ENCODE results near the gene CEMP1. TPM values are rescaled to one million over a fixed set of nuclear protein-coding genes. Genes with fewer than 3 reads are reported as not detected.
"Not testable (repeated sequence)": the region's sequence is repeated elsewhere in the genome, so short reads cannot be mapped to it uniquely, and the experiment has no call there.

CEMP1 gene
- total RNA-seq, 1 experiment from 2014 or later, result not detected

DNA sequence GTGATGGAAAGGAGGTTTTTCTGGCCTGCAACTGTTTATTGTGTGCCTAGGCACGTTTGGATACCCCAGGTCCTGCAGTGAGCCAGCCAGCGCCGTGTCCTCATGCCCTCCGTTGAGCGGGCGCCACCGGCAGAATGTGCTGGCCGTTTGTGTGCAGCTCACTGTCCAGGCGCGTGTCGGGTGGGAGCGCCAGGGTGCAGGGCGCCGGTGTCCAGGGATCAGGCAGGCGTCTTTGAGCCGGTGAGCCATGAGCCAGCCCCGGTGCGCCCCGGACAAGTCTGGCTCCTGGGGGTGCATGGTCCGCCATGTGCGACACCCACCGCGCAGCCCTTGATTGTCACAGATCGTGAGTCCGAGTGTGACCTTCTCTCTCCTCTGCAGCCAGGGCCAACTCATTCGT lies 45.8 kb upstream of the CEMP1 start:
- not testable (repeated sequence) for H3K79me2 ChIP-seq (ENCODE audit: insufficient read depth, low read length); H3K9me3 ChIP-seq (ENCODE audit: control insufficient read depth, low read depth, low read length); H3K27me3 ChIP-seq (ENCODE audit: insufficient read depth, low read length); H3K27ac Mint-ChIP-seq; H3K4me1 ChIP-seq (ENCODE audit: insufficient read depth, low read length); H3T11ph ChIP-seq (ENCODE audit: low read length); H2AK5ac ChIP-seq (ENCODE audit: insufficient read length, low read length); H3K14ac ChIP-seq (ENCODE audit: insufficient read depth, low read length); H3K56ac ChIP-seq (ENCODE audit: insufficient read length, low read depth, low read length); H3K4me2 ChIP-seq (ENCODE audit: insufficient read depth, insufficient read length, low read length); H3K23me2 ChIP-seq (ENCODE audit: insufficient read length, low read depth, low read length, poor library complexity, severe bottlenecking); H2BK15ac ChIP-seq (ENCODE audit: low read depth, low read length); H4K8ac ChIP-seq (replicated peaks; ENCODE audit: insufficient read length, low read depth, low read length); DNase-seq; H2BK5ac ChIP-seq (ENCODE audit: insufficient read length, low read length); H2BK20ac ChIP-seq (ENCODE audit: low read depth, low read length, poor library complexity, severe bottlenecking); H3K18ac ChIP-seq (ENCODE audit: insufficient read length, low read depth, low read length); H4K5ac ChIP-seq (ENCODE audit: insufficient read length, low read depth, low read length); H3K9ac ChIP-seq (ENCODE audit: extremely low read depth, insufficient read length, low read length); H2BK12ac ChIP-seq (ENCODE audit: insufficient read length, low read depth, low read length); H2BK120ac ChIP-seq (ENCODE audit: low read depth, low read length, poor library complexity, severe bottlenecking); H4K91ac ChIP-seq (ENCODE audit: insufficient read length, low read depth, low read length); H3K36me3 Mint-ChIP-seq (ENCODE audit: insufficient read depth in 1 of 3, low read depth in 3 of 3); H3K79me1 ChIP-seq (ENCODE audit: insufficient read depth, low read depth, low read length, poor library complexity, severe bottlenecking); H3K9me3 Mint-ChIP-seq; H3K23ac ChIP-seq (ENCODE audit: insufficient read length, low read depth, low read length); H2AFZ ChIP-seq (ENCODE audit: low read length); H3K27ac ChIP-seq (ENCODE audit: insufficient read length, low read depth, low read length); H3K4ac ChIP-seq (ENCODE audit: low read depth, low read length); H3K27me3 Mint-ChIP-seq (ENCODE audit: low read depth); H3K4me1 Mint-ChIP-seq; H3K4me3 Mint-ChIP-seq; H4K20me1 ChIP-seq (ENCODE audit: control insufficient read depth, insufficient read depth, insufficient read length)
- no CpG with 5 or more reads among the region's 26 CpGs for WGBS (ENCODE audit: extremely low coverage, insufficient read length, low lambda C conversion rate)

GRCh38 chr16:2575839-2576238 lies 44.6 kb upstream of the CEMP1 start:
- not testable (repeated sequence) for H3K9ac ChIP-seq (ENCODE audit: extremely low read depth, insufficient read length, low read length); H3K27ac ChIP-seq (ENCODE audit: insufficient read length, low read depth, low read length); H2BK120ac ChIP-seq (ENCODE audit: low read depth, low read length, poor library complexity, severe bottlenecking); H2AFZ ChIP-seq (ENCODE audit: low read length); H4K5ac ChIP-seq (ENCODE audit: insufficient read length, low read depth, low read length); H3K4me3 Mint-ChIP-seq; H2BK12ac ChIP-seq (ENCODE audit: insufficient read length, low read depth, low read length); H3K79me2 ChIP-seq (ENCODE audit: insufficient read depth, low read length); H3K4me1 ChIP-seq (ENCODE audit: insufficient read depth, low read length); H4K20me1 ChIP-seq (ENCODE audit: control insufficient read depth, insufficient read depth, insufficient read length); DNase-seq; H2AK5ac ChIP-seq (ENCODE audit: insufficient read length, low read length); H4K8ac ChIP-seq (replicated peaks; ENCODE audit: insufficient read length, low read depth, low read length); H3K23ac ChIP-seq (ENCODE audit: insufficient read length, low read depth, low read length); H3K27me3 ChIP-seq (ENCODE audit: insufficient read depth, low read length); H3K4me1 Mint-ChIP-seq; H2BK15ac ChIP-seq (ENCODE audit: low read depth, low read length); H3K36me3 Mint-ChIP-seq (ENCODE audit: insufficient read depth in 1 of 3, low read depth in 3 of 3); H3K18ac ChIP-seq (ENCODE audit: insufficient read length, low read depth, low read length); H3K4me2 ChIP-seq (ENCODE audit: insufficient read depth, insufficient read length, low read length); H3K9me3 Mint-ChIP-seq; H3K23me2 ChIP-seq (ENCODE audit: insufficient read length, low read depth, low read length, poor library complexity, severe bottlenecking); H2BK20ac ChIP-seq (ENCODE audit: low read depth, low read length, poor library complexity, severe bottlenecking); H3K27me3 Mint-ChIP-seq (ENCODE audit: low read depth); H3K9me3 ChIP-seq (ENCODE audit: control insufficient read depth, low read depth, low read length); H4K91ac ChIP-seq (ENCODE audit: insufficient read length, low read depth, low read length); H3K4ac ChIP-seq (ENCODE audit: low read depth, low read length); H3K56ac ChIP-seq (ENCODE audit: insufficient read length, low read depth, low read length); H3K14ac ChIP-seq (ENCODE audit: insufficient read depth, low read length); H3K27ac Mint-ChIP-seq; H3T11ph ChIP-seq (ENCODE audit: low read length); H3K79me1 ChIP-seq (ENCODE audit: insufficient read depth, low read depth, low read length, poor library complexity, severe bottlenecking); H2BK5ac ChIP-seq (ENCODE audit: insufficient read length, low read length)
- WGBS (ENCODE audit: extremely low coverage, insufficient read length, low lambda C conversion rate), result no CpG with 5 or more reads among the region's 21 CpGs
